ENCODE data around the gene FADS2. TPM values are rescaled to one million over a fixed set of nuclear protein-coding genes. Genes with fewer than 3 reads are reported as not detected.

The FADS2 gene
- total RNA-seq, 1 donor from 2014 or later, result 37.6 TPM

DNA sequence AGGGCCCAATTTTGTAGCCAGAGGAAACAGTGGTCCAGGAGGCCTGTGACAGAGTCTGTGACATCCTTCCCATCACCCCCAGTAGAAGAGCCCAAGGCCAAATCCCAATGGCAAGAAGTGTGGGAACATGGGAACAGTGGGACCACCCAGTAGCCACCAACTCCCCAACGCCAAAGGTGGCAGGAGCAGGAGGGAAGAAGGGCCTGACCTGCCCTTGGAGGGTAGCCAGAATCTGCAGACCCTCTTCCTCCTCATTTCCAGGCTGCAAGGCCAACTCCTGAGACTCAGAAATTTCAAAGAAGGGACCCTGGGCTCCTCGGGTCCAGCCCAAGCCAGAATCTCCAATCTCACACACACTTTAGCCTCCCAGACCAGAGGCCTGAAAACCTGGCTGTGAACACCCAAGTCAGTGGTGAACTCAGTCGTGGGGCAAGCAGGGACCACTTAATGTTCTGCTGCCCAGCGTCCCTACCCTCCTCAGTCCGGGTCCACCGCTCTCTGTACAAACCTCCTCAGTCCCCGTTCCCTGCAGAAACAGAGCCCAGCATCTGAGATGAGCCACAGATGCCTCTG is 83.1 kb downstream of the FADS2 start:
- TF ChIP-seq, protein P1, sequence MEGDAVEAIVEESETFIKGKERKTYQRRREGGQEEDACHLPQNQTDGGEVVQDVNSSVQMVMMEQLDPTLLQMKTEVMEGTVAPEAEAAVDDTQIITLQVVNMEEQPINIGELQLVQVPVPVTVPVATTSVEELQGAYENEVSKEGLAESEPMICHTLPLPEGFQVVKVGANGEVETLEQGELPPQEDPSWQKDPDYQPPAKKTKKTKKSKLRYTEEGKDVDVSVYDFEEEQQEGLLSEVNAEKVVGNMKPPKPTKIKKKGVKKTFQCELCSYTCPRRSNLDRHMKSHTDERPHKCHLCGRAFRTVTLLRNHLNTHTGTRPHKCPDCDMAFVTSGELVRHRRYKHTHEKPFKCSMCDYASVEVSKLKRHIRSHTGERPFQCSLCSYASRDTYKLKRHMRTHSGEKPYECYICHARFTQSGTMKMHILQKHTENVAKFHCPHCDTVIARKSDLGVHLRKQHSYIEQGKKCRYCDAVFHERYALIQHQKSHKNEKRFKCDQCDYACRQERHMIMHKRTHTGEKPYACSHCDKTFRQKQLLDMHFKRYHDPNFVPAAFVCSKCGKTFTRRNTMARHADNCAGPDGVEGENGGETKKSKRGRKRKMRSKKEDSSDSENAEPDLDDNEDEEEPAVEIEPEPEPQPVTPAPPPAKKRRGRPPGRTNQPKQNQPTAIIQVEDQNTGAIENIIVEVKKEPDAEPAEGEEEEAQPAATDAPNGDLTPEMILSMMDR (IDR thresholded peaks at IDR 0.05), result no peak
- Histone ChIP-seq H3K4me3 (no peak overlapping the region), H3K4me1 (peaks cover 0 to 6% of the 10 kb centered on the region in 2 donors), H3K27ac (no peak overlapping the region), H3K27me3 (no peaks in the 10 kb centered on the region), H3K9me3 (no peaks in the 10 kb centered on the region), H3K36me3 (peaks cover 10 to 13% of the 10 kb centered on the region in 2 donors)
- peak in 1 of 2 donors; percentile 44 for DNase-seq (ENCODE audit: low spot score in 2 of 2)
- intact Hi-C loops (cut with DNase I), result no loop called here

DNA sequence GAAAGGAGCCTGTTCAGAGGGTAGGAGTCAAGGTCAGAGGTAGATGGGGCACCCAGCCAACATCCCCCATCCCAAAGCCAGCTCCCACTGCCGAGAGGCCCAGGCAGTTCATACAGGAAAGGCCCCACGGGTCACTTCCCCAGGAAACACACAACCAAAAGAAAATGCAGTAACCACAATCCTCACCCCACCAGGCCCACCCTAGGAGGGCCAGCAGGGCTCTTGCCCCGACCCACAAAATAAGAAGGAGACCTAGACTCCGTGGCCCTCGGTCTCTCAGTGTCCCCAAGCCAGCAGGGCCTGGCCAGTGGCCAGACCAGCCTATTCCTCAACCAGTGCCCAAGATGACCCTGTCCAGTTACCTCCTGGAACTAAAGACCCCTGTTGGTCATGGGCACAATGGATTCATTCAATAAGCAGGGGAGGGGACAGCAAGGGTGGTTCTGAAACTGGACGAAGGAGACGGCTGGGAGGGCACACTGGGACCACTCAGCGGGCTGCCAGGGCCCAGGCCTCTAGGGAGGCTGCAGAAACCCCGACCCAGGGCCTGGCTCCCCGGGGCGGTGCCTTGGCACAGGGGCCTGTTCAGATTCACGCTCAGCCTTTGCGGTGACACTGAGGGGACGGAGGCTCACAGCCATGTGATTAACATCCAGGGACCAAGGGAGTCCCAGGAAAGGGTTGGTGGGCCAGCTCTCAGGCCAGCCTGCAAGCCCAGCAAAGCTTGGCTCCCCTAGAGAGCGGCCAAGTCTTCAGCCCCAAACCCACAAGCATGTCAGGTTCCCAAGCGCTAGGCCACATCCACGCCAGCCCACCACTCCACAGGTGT is 83.8 kb downstream of the FADS2 start:
- no peak overlapping the region for H3K4me3 ChIP-seq
- DNase-seq (ENCODE audit: low spot score in 2 of 2), result peak in 1 of 2 donors; percentile 64
- H3K36me3 ChIP-seq, result peaks cover 3 to 6% of the 10 kb centered on the region in 2 donors
- no peaks in the 10 kb centered on the region for H3K27me3 ChIP-seq
- TF ChIP-seq, protein P1 (IDR thresholded peaks at IDR 0.05), result no peak
- no peak overlapping the region for H3K27ac ChIP-seq
- intact Hi-C loops (cut with DNase I), result no loop called here
- no peaks in the 10 kb centered on the region for H3K9me3 ChIP-seq
- peaks cover 2 to 6% of the 10 kb centered on the region in 2 donors for H3K4me1 ChIP-seq

DNA sequence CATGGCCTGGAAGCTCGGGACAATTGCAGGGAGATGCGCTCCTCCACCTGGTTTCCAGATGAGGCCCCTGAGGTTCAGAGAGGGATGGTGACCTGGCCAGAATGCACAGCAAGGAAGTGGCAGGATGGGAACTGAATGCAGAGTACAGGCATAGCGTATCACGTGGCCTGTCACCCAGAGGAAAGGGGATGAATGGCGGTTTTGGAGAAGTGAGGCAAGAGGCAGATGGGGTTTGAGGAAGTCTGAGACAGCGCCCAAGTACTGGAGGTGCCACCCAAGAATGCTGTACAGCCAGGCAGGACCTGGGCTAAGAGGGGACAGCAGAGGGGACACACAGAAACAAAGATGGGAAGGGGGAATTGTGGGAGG is 84.4 kb downstream of the FADS2 start:
- TF ChIP-seq, protein P1 (IDR thresholded peaks at IDR 0.05), result no peak

DNA sequence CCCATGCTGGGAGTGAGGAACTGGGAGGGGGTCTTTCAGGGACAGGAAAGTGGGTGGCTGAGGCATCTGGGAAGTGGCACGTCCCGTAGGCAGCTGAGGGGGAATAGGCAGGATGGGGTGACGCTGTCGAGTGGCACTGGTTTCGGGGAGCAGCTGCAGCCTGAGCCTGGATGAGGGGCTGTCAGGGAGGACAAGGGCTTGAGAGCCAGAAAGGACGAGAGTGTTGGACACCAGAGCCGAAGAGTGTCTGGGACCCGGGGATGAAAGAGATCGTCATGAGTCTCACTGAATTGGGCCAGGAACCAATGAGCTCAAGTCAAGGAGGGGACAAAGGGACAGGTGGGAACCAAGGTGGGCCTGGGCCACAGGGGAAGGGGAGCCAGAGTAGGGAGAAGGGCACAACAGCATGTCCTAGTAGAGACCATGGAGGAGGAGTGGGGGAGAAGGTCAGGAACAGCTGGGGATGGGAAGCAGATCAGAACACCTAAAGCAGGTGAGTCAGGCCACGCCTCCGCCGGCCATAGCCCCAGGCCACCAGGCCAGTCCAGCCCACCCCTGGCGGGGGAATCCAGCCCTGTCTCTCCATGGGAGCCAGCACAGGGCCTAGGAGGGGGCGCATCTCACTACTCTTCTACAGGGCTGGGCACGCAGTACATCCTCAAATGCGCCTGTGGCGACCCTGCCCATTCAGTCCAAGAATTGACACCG is 85.0 kb downstream of the FADS2 start:
- H3K27ac ChIP-seq, result peak overlapping the region in 1 of 2 donors; percentile 11
- no peaks in the 10 kb centered on the region for H3K36me3 ChIP-seq
- TF ChIP-seq, protein P1 (IDR thresholded peaks at IDR 0.05), result no peak
- DNase-seq (ENCODE audit: low spot score in 2 of 2), result peak in 1 of 2 donors; percentile 44
- no peaks in the 10 kb centered on the region for H3K27me3 ChIP-seq
- H3K4me1 ChIP-seq, result peaks cover 3 to 10% of the 10 kb centered on the region in 2 donors
- no peaks in the 10 kb centered on the region for H3K9me3 ChIP-seq
- intact Hi-C loops (cut with DNase I), result no loop called here
- H3K4me3 ChIP-seq, result no peak overlapping the region

More for the DNA sequence above, 84.4 kb downstream of the FADS2 start:
- Histone ChIP-seq H3K4me1 (peaks cover 3 to 6% of the 10 kb centered on the region in 2 donors), H3K27ac (no peak overlapping the region), H3K27me3 (no peaks in the 10 kb centered on the region), H3K36me3 (peaks cover 0 to under 1% of the 10 kb centered on the region in 2 donors), H3K4me3 (no peak overlapping the region), H3K9me3 (no peaks in the 10 kb centered on the region)
- intact Hi-C loops (cut with DNase I), result no loop called here
- peak in 1 of 2 donors; percentile 68 for DNase-seq (ENCODE audit: low spot score in 2 of 2)

DNA sequence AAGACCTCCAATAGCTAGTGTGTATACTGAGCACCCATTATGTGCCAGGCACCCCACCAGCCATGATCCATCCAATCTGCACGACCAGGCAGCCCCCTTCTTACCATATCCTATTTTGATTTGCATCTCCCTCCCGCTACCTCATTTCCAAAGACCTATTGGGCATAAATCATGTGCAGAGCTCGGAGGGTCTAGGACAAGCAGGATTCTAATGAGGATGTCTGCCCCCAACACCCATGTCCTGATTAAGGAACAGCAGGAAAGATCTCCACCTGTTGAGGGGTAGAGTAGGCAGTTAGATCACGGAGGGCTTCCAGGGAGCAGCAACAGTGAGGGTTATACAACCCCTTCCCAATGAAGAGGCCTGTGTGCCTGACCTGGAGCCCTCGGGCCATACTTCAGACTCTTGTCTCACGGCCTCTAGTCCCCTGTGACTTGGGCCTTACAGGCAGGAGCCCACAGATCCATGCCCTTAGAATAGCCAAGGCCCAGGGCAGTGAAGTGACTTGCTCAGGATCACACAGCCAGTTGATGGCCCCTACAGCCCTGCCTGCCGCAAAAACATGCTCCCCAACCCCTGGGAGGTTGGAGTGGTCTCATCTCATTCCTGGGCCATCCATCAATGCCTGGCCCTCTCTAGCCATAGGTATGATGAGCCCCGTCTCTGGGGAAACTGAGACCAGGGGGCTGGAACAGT is 85.7 kb downstream of the FADS2 start:
- TF ChIP-seq, protein P1 (IDR thresholded peaks at IDR 0.05), result no peak
- no peak overlapping the region for H3K27ac ChIP-seq
- H3K27me3 ChIP-seq, result no peaks in the 10 kb centered on the region
- no peaks in the 10 kb centered on the region for H3K9me3 ChIP-seq
- H3K36me3 ChIP-seq, result no peaks in the 10 kb centered on the region
- peaks cover 3 to 12% of the 10 kb centered on the region in 2 donors for H3K4me1 ChIP-seq
- intact Hi-C loops (cut with DNase I), result no loop called here
- peak in 1 of 2 donors; percentile 57 for DNase-seq (ENCODE audit: low spot score in 2 of 2)
- H3K4me3 ChIP-seq, result no peak overlapping the region

Data from ascending aorta (tissue), 2 donors.